Measurements from ENCODE around the gene ARID5A. TPM values are rescaled to one million over a fixed set of nuclear protein-coding genes. Genes with fewer than 3 reads are reported as not detected.

ARID5A gene
- total and polyA plus RNA-seq, 9 of the 15 experiments (the other 6 are each of a cell fraction or from before 2014, with no cell fraction given), result 0.14 to 12.5 (median 3.0) TPM

- 80% methylated on average over 3 of the region's 7 CpGs for WGBS (ENCODE audit: insufficient coverage, low coverage, missing lambda C conversion rate)
- Histone ChIP-seq H3K9ac (ENCODE audit: insufficient read depth in 1 of 2, low read depth in 2 of 2, low read length in 2 of 2) (no peak overlapping the region), H2AFZ (ENCODE audit: low read depth, low read length) (no peak overlapping the region), H3K79me2 (ENCODE audit: control insufficient read depth, insufficient read depth, low read length) (no peaks in the 10 kb centered on the region), H4K20me1 (replicated peaks; ENCODE audit: control insufficient read depth, insufficient read depth, low read length) (no peaks in the 10 kb centered on the region), H3K4me3 (no peak overlapping the region), H3K36me3 (ENCODE audit: control insufficient read depth, insufficient read depth, low read length) (peaks cover 4% of the 10 kb centered on the region; the same call in 1 of the 3 replicates), H3K27me3 (ENCODE audit: control insufficient read depth in 2 of 2, insufficient read depth in 2 of 2, low read length in 2 of 2) (no peaks in the 10 kb centered on the region), H3K4me2 (ENCODE audit: insufficient read depth, low read length) (no peak overlapping the region), H3K9me3 (replicated peaks; ENCODE audit: control insufficient read depth, insufficient read depth, low read depth, low read length) (no peaks in the 10 kb centered on the region), H3K9me1 (ENCODE audit: control insufficient read depth, insufficient read depth, low read length) (no peaks in the 10 kb centered on the region), H3K4me1 (replicated peaks in 1 of 2; ENCODE audit: control insufficient read depth in 2 of 2, insufficient read depth in 2 of 2, low read length in 2 of 2) (peaks cover 0 to 16% of the 10 kb centered on the region in 2 experiments; a peak in 2 of 5 replicates), H3K27ac (ENCODE audit: extremely low read depth, low read depth, low read length) (no peak overlapping the region)
- POLR2A ChIA-PET, result interaction anchor here (1.1 kb wide), 1 partner anchor 14 kb away, joined by 5 read pairs; no protein-coding TSS in a partner anchor
- DNase-seq (ENCODE audit: extremely low read depth in 1 of 4, low spot score in 3 of 4), result no peak
- in situ Hi-C loops (cut with MboI) (no loop called here), intact Hi-C loops (cut with micrococcal nuclease) (no loop called here)
- no peak for FAIRE-seq
- CTCF ChIA-PET (ENCODE audit: low intra/inter-chr PET ratio), result no interaction called here
- TF ChIP-seq ZNF655 (CRISPR knock-in tag; IDR thresholded peaks at IDR 0.05), result no peak
- TF ChIP-seq SMARCA4 (IDR thresholded peaks at IDR 0.05), result no peak
- no peak for ATAC-seq
- BruUV-seq (replicated peaks), result no TSS peak
Measured at GRCh38 chr2:96547203-96547641, 10.7 kb downstream of the ARID5A start.

DNA sequence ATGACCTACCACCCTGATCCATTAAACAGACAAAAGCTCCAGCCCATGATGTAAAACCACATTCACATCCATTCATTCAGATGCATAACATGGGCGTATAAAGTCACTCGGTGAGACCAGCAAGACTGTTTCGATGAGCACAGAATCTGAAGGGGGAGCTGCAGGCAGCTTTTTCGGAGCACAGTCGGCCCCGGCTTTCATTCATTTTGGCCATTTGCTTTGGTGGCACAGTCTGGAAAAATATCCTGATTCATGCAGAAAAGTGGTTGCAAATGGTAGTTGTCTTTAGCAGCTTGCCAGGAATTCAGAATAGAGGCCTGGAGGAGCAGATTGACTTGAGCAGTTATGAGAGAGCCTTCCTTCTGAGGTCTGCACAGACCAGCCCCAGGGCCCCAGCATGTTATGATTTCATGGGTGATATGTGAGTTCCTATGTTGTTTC, 11.2 kb downstream of the ARID5A start:
- FAIRE-seq, result no peak
- CTCF ChIA-PET (ENCODE audit: low intra/inter-chr PET ratio), result no interaction called here
- no peak overlapping the region for H3K4me2 ChIP-seq (ENCODE audit: insufficient read depth, low read length)
- no peak for ATAC-seq
- H3K9me1 ChIP-seq (ENCODE audit: control insufficient read depth, insufficient read depth, low read length), result no peaks in the 10 kb centered on the region
- H3K9me3 ChIP-seq (replicated peaks; ENCODE audit: control insufficient read depth, insufficient read depth, low read depth, low read length), result no peaks in the 10 kb centered on the region
- no TSS peak for BruUV-seq (replicated peaks)
- H3K4me1 ChIP-seq (replicated peaks in 1 of 2; ENCODE audit: control insufficient read depth in 2 of 2, insufficient read depth in 2 of 2, low read length in 2 of 2), result peaks cover 0 to 17% of the 10 kb centered on the region in 2 experiments; a peak in 2 of 5 replicates
- no peak overlapping the region for H3K4me3 ChIP-seq
- no peaks in the 10 kb centered on the region for H4K20me1 ChIP-seq (replicated peaks; ENCODE audit: control insufficient read depth, insufficient read depth, low read length)
- no peaks in the 10 kb centered on the region for H3K79me2 ChIP-seq (ENCODE audit: control insufficient read depth, insufficient read depth, low read length)
- in situ Hi-C loops (cut with MboI), result no loop called here
- H3K27me3 ChIP-seq (ENCODE audit: control insufficient read depth in 2 of 2, insufficient read depth in 2 of 2, low read length in 2 of 2), result no peaks in the 10 kb centered on the region
- no peak overlapping the region for H3K27ac ChIP-seq (ENCODE audit: extremely low read depth, low read depth, low read length)
- intact Hi-C loops (cut with micrococcal nuclease), result no loop called here
- no peak overlapping the region for H3K9ac ChIP-seq (ENCODE audit: insufficient read depth in 1 of 2, low read depth in 2 of 2, low read length in 2 of 2)
- H2AFZ ChIP-seq (ENCODE audit: low read depth, low read length), result no peak overlapping the region
- no peak for DNase-seq (ENCODE audit: extremely low read depth in 1 of 4, low spot score in 3 of 4)
- POLR2A ChIA-PET, result interaction anchor here (0.5 to 1.6 kb wide), 4 partner anchors 8 to 16 kb away, joined by 3 to 7 read pairs (median 4); no protein-coding TSS in a partner anchor
- WGBS (ENCODE audit: insufficient coverage, low coverage, missing lambda C conversion rate), result 81% methylated on average over 6 of the region's 6 CpGs
- peaks cover 4% of the 10 kb centered on the region; the same call in 1 of the 3 replicates for H3K36me3 ChIP-seq (ENCODE audit: control insufficient read depth, insufficient read depth, low read length)
- TF ChIP-seq NCOA4 (IDR thresholded peaks at IDR 0.05; ENCODE audit: partially characterized antibody), result no peak
- no peak for TF ChIP-seq NKRF (IDR thresholded peaks at IDR 0.05; ENCODE audit: borderline replicate concordance)
- TF ChIP-seq, protein P1, sequence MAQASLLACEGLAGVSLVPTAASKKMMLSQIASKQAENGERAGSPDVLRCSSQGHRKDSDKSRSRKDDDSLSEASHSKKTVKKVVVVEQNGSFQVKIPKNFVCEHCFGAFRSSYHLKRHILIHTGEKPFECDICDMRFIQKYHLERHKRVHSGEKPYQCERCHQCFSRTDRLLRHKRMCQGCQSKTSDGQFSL (CRISPR knock-in tag; IDR thresholded peaks at IDR 0.05), result no peak
- TF ChIP-seq, protein P1 (tag; IDR thresholded peaks at IDR 0.05), result no peak
- TF ChIP-seq MIER1 (IDR thresholded peaks at IDR 0.05; ENCODE audit: low read depth), result no peak
- TF ChIP-seq, protein P2, sequence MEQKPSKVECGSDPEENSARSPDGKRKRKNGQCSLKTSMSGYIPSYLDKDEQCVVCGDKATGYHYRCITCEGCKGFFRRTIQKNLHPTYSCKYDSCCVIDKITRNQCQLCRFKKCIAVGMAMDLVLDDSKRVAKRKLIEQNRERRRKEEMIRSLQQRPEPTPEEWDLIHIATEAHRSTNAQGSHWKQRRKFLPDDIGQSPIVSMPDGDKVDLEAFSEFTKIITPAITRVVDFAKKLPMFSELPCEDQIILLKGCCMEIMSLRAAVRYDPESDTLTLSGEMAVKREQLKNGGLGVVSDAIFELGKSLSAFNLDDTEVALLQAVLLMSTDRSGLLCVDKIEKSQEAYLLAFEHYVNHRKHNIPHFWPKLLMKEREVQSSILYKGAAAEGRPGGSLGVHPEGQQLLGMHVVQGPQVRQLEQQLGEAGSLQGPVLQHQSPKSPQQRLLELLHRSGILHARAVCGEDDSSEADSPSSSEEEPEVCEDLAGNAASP (IDR thresholded peaks at IDR 0.05), result no peak
- TF ChIP-seq HOXB6 (CRISPR knock-in tag; IDR thresholded peaks at IDR 0.05; ENCODE audit: borderline replicate concordance), result no peak
